ENCODE measurements around the gene MS4A6A.
"Not testable (repeated sequence)": the region's sequence is repeated elsewhere in the genome, so short reads cannot be mapped to it uniquely, and the experiment has no call there.

Gene MS4A6A

GRCh38 chr11:60129853-60130252 lies 53.0 kb downstream of the MS4A6A start:
- DNase-seq (ENCODE audit: low read depth in 2 of 3, low spot score in 1 of 3): no peak

- DNase-seq (ENCODE audit: low read depth in 2 of 3, low spot score in 1 of 3): not testable (repeated sequence)
These were observed 54.0 kb downstream of the MS4A6A start for GRCh38 chr11:60128866-60129265.

GRCh38 chr11:60128376-60128775 lies 54.5 kb downstream of the MS4A6A start:
- DNase-seq (ENCODE audit: low read depth in 2 of 3, low spot score in 1 of 3): no peak

- no peak for DNase-seq (ENCODE audit: low read depth in 2 of 3, low spot score in 1 of 3)
These were observed 55.5 kb downstream of the MS4A6A start for GRCh38 chr11:60127311-60127811.

- no peak for DNase-seq (ENCODE audit: low read depth in 2 of 3, low spot score in 1 of 3)
These were observed 56.8 kb downstream of the MS4A6A start for GRCh38 chr11:60125956-60126585.

GRCh38 chr11:60124802-60125432 lies 58.0 kb downstream of the MS4A6A start:
- no peak for DNase-seq (ENCODE audit: low read depth in 2 of 3, low spot score in 1 of 3)
